Measurements from ENCODE around the gene SPR.

GRCh38 chr2:72895154-72895553 lies 7.9 kb downstream of the SPR start:
- no peak for TF ChIP-seq GATA2 (IDR thresholded peaks at IDR 0.05; ENCODE audit: insufficient read depth, insufficient read length, low read depth, low read length)
- no peak for TF ChIP-seq POLR2AphosphoS5 (IDR thresholded peaks at IDR 0.05; ENCODE audit: insufficient read depth, low read depth, low read length)
- TF ChIP-seq CTCF (IDR thresholded peaks at IDR 0.05; ENCODE audit: extremely low read depth in 1 of 2, insufficient read depth in 1 of 2, low read depth in 1 of 2, low read length in 2 of 2) = no peak
- TF ChIP-seq MAX (IDR thresholded peaks at IDR 0.05; ENCODE audit: insufficient read depth, insufficient read length) = no peak
- TF ChIP-seq POLR2A (IDR thresholded peaks at IDR 0.05; ENCODE audit: low read depth, low read length) = no peak
- TF ChIP-seq MYC (IDR thresholded peaks at IDR 0.05; ENCODE audit: low read depth, low read length) = no peak
